K562 (cell line): ENCODE measurements around the gene ZNF774. TPM values are rescaled to one million over a fixed set of nuclear protein-coding genes. Genes with fewer than 3 reads are reported as not detected.

Source experiments
- ASH1L ChIP-seq: fragments of 450-650 bp; IDR thresholded peaks from 2 replicates; pipeline ENCODE4 v1.6.1; 2018; ENCODE audit warnings: borderline replicate concordance, mild to moderate bottlenecking, low read depth; ENCODE audit not compliant: partially characterized antibody
- BCOR ChIP-seq: fragments of 450-650 bp; IDR thresholded peaks from 2 replicates; pipeline ENCODE4 v1.6.1; 2016
- BHLHE40 ChIP-seq: IDR thresholded peaks from 2 replicates; pipeline ENCODE4 v1.6.1; 2011; ENCODE audit warnings: low read length, improper control_type of control experiment
- BRF1 ChIP-seq: IDR thresholded peaks from 3 replicates; pipeline ENCODE4 v1.6.1; 2011; ENCODE audit warnings: borderline replicate concordance, mild to moderate bottlenecking; ENCODE audit not compliant: insufficient read length; ENCODE audit errors: extremely low read depth
- CBX2 ChIP-seq: fragments of 200-600 bp; sonication (generic); IDR thresholded peaks from one replicate; pipeline ENCODE4 v1.6.1; 2012; ENCODE audit warnings: mild to moderate bottlenecking, low read length, inconsistent platforms; ENCODE audit not compliant: insufficient read depth, poor library complexity, severe bottlenecking
- CREB1 ChIP-seq, 2 experiments: sonication (generic) in 1 of 2; formaldehyde crosslinking in 1 of 2; IDR thresholded peaks; 2 replicates each; pipeline versions ENCODE4 v1.6.1 to v1.8.0; 2012 to 2022; ENCODE audit warnings: inconsistent platforms in 1 of 2, mild to moderate bottlenecking in 1 of 2, missing genetic modification reagents in 1 of 2, moderate library complexity in 1 of 2
- HNRNPK ChIP-seq: fragments of 200-400 bp; formaldehyde crosslinking; IDR thresholded peaks from one replicate; pipeline ENCODE4 v1.6.1; 2018; ENCODE audit warnings: mild to moderate bottlenecking, low read depth, low read length; ENCODE audit not compliant: poor library complexity, severe bottlenecking
- HNRNPL ChIP-seq: fragments of 200-400 bp; formaldehyde crosslinking; IDR thresholded peaks from 2 replicates; pipeline ENCODE4 v1.6.1; 2017; ENCODE audit warnings: low read depth, mild to moderate bottlenecking, low read length
- MITF ChIP-seq: IDR thresholded peaks from 2 replicates; pipeline ENCODE4 v1.6.1; 2014; ENCODE audit warnings: antibody characterized with exemption
- MTF1 ChIP-seq: fragments of 250-450 bp; sonication (Bioruptor Pico); IDR thresholded peaks from 2 replicates; pipeline ENCODE4 v1.9.0; 2021; ENCODE audit warnings: moderate library complexity, mild to moderate bottlenecking, inconsistent platforms, borderline replicate concordance
- MYC ChIP-seq, 2 experiments: fragments of 250-450 bp in 1 of 2; sonication (Bioruptor Pico) in 1 of 2; IDR thresholded peaks; 2 replicates each; pipeline versions ENCODE4 v1.5.1 to v1.6.1; 2012 to 2021; ENCODE audit warnings: low read depth in 2 of 2, borderline replicate concordance in 1 of 2, improper control_type of control experiment in 1 of 2, low read length in 1 of 2, mild to moderate bottlenecking in 1 of 2, moderate library complexity in 1 of 2
- NELFE ChIP-seq: IDR thresholded peaks from 2 replicates; pipeline ENCODE4 v1.6.1; 2011; ENCODE audit warnings: mild to moderate bottlenecking; ENCODE audit not compliant: insufficient read depth, insufficient read length
- NEUROD1 ChIP-seq: fragments of 150-350 bp; IDR thresholded peaks from 2 replicates; pipeline ENCODE4 v1.6.1; 2014; ENCODE audit warnings: borderline replicate concordance, low read length, low read depth; ENCODE audit not compliant: partially characterized antibody
- PCBP1 ChIP-seq: fragments of 200-400 bp; formaldehyde crosslinking; IDR thresholded peaks from 2 replicates; pipeline ENCODE4 v1.6.1; 2018; ENCODE audit warnings: mild to moderate bottlenecking, low read depth, low read length; ENCODE audit not compliant: poor library complexity, severe bottlenecking
- PHTF2 ChIP-seq: fragments of 250-450 bp; sonication (Bioruptor Pico); IDR thresholded peaks from 2 replicates; pipeline ENCODE4 v1.5.0; 2021; ENCODE audit warnings: mild to moderate bottlenecking
- RNF2 ChIP-seq: sonication (generic); IDR thresholded peaks from 2 replicates; pipeline ENCODE4 v1.6.1; 2016
- SMARCA5 ChIP-seq: fragments of 450-650 bp; IDR thresholded peaks from 2 replicates; pipeline ENCODE4 v1.6.1; 2016
- SRSF7 ChIP-seq: fragments of 200-400 bp; formaldehyde crosslinking; optimal IDR thresholded peaks from 2 replicates; pipeline ENCODE3; 2017; ENCODE audit warnings: mild to moderate bottlenecking, low read depth, low read length
- ZFX ChIP-seq: sonication (generic); formaldehyde crosslinking; IDR thresholded peaks from 2 replicates; pipeline ENCODE4 v1.8.0; 2022; ENCODE audit warnings: mild to moderate bottlenecking, missing genetic modification reagents, moderate library complexity
- polyA plus RNA-seq, 8 experiments: library from polyadenylated mRNA; depleted of rRNA in 4 of 8; stranded (reverse) in 5 of 8; unstranded in 3 of 8; fragments of >200 nt; fragmentation: Nextera tagmentation in 2 of 8; fragmentation: Illumina TruSeq in 1 of 8; extraction: Ambion mirVana in 2 of 8; extraction: Trizol in 1 of 8; gene quantifications; 2 replicates each; pipeline versions ENCODE4 v1.2.1 to v1.2.3, GENCODE V29; 2011 to 2014; ENCODE audit warnings: inconsistent platforms in 1 of 8, missing spikeins in 1 of 8
- total RNA-seq, 7 experiments: library from RNA; depleted of rRNA in 6 of 7; stranded (reverse); fragments of >200 nt in 6 of 7; fragmentation: Illumina TruSeq in 2 of 7; extraction: Trizol in 2 of 7; gene quantifications; 2 replicates each; pipeline versions ENCODE4 v1.2.1 to v1.2.3, GENCODE V29; 2011 to 2021; ENCODE audit warnings: low replicate concordance in 1 of 7
- TF ChIP-seq, protein P1 (sequence below): fragments of 150-350 bp; IDR thresholded peaks from 2 replicates; pipeline ENCODE4 v1.6.1; 2014; ENCODE audit warnings: low read depth, mild to moderate bottlenecking, low read length, borderline replicate concordance
- TF ChIP-seq, protein P2 (sequence below): sonication (generic); formaldehyde crosslinking; IDR thresholded peaks from 2 replicates; pipeline ENCODE4 v1.8.0; 2022; ENCODE audit warnings: mild to moderate bottlenecking, low read depth, missing genetic modification reagents

Gene ZNF774
- total and polyA plus RNA-seq, 9 of the 15 experiments (the other 6 are each of a cell fraction or from before 2014, with no cell fraction given): 0.32 to 2.0 (median 1.2) TPM

- no peak for TF ChIP-seq MITF
- TF ChIP-seq PCBP1: no peak
- TF ChIP-seq ZFX (CRISPR knock-in tag): peak; percentile 72; the same call in 1 of the 2 replicates
- TF ChIP-seq MTF1: no peak
- no peak for TF ChIP-seq SMARCA5
- no peak for TF ChIP-seq BRF1
- no peak for TF ChIP-seq CBX2
- no peak for TF ChIP-seq HNRNPL
- no peak; the same call in 1 of the 2 replicates for TF ChIP-seq CREB1 (IDR thresholded peaks at IDR 0.05)
- TF ChIP-seq CREB1 (CRISPR knock-in tag; IDR thresholded peaks at IDR 0.05): no peak
- TF ChIP-seq BHLHE40: no peak
- no peak for TF ChIP-seq MYC (IDR thresholded peaks at IDR 0.05; ENCODE audit: low read depth, low read length)
- TF ChIP-seq MYC (CRISPR knock-in tag; IDR thresholded peaks at IDR 0.05; ENCODE audit: borderline replicate concordance, low read depth): no peak
- TF ChIP-seq HNRNPK: no peak
- TF ChIP-seq, protein P1, sequence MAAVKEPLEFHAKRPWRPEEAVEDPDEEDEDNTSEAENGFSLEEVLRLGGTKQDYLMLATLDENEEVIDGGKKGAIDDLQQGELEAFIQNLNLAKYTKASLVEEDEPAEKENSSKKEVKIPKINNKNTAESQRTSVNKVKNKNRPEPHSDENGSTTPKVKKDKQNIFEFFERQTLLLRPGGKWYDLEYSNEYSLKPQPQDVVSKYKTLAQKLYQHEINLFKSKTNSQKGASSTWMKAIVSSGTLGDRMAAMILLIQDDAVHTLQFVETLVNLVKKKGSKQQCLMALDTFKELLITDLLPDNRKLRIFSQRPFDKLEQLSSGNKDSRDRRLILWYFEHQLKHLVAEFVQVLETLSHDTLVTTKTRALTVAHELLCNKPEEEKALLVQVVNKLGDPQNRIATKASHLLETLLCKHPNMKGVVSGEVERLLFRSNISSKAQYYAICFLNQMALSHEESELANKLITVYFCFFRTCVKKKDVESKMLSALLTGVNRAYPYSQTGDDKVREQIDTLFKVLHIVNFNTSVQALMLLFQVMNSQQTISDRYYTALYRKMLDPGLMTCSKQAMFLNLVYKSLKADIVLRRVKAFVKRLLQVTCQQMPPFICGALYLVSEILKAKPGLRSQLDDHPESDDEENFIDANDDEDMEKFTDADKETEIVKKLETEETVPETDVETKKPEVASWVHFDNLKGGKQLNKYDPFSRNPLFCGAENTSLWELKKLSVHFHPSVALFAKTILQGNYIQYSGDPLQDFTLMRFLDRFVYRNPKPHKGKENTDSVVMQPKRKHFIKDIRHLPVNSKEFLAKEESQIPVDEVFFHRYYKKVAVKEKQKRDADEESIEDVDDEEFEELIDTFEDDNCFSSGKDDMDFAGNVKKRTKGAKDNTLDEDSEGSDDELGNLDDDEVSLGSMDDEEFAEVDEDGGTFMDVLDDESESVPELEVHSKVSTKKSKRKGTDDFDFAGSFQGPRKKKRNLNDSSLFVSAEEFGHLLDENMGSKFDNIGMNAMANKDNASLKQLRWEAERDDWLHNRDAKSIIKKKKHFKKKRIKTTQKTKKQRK: no peak
- TF ChIP-seq, protein P2, sequence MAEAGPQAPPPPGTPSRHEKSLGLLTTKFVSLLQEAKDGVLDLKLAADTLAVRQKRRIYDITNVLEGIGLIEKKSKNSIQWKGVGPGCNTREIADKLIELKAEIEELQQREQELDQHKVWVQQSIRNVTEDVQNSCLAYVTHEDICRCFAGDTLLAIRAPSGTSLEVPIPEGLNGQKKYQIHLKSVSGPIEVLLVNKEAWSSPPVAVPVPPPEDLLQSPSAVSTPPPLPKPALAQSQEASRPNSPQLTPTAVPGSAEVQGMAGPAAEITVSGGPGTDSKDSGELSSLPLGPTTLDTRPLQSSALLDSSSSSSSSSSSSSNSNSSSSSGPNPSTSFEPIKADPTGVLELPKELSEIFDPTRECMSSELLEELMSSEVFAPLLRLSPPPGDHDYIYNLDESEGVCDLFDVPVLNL (CRISPR knock-in tag): no peak
- TF ChIP-seq BCOR: no peak
- TF ChIP-seq PHTF2: no peak
- TF ChIP-seq NELFE: no peak
- no peak for TF ChIP-seq NEUROD1
- TF ChIP-seq RNF2: no peak
- TF ChIP-seq SRSF7: no peak
- TF ChIP-seq ASH1L: no peak
These were observed 35.7 kb downstream of the ZNF774 start, which contains the start of gene IQGAP1 (continued) for GRCh38 chr15:90387534-90388461.
